GM13977 (cell line): ENCODE results near the gene DRC3.

Experiments
- DNase-seq: peaks from one replicate; pipeline ENCODE4 v3.0.0; 2012; ENCODE audit warnings: low spot score
- in situ Hi-C: fragments of 300-500 bp; cut with MboI; formaldehyde crosslinking; loops from one replicate; pipeline ENCODE4 v1.12.0; 2022; ENCODE audit warnings: low sequenced_read_pairs, low pct_unique_long_range_greater_than_20kb, mixed read lengths, inconsistent platforms; ENCODE audit not compliant: unreplicated experiment
- TF ChIP-seq, protein P1 (sequence below): IDR thresholded peaks from 2 replicates; pipeline ENCODE4 v1.5.1; 2012; ENCODE audit warnings: mild to moderate bottlenecking, control low read depth; ENCODE audit not compliant: insufficient read depth; ENCODE audit errors: extremely low read depth, missing control alignments

DRC3 gene

DNA sequence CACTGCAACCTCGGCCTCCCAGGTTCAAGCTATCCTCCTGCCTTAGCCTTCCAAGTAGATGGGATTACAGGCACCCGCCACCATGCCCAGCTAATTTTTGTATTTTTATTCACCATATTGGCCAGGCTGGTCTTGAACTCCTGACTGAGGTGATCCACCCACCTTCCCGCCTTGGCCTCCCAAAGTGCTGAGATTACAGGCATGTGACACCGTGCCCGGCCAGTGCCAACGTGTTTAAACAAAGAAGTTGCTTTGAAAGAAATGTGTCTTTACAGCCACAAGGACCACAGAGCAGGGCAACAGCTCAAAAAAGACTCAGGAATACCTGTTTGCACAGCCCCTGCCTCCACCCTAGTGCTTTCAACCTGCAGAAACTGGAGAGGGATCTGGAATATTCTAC is 41.3 kb downstream of the DRC3 start:
- in situ Hi-C loops, result no loop called here
- DNase-seq, result no peak
- TF ChIP-seq, protein P1, sequence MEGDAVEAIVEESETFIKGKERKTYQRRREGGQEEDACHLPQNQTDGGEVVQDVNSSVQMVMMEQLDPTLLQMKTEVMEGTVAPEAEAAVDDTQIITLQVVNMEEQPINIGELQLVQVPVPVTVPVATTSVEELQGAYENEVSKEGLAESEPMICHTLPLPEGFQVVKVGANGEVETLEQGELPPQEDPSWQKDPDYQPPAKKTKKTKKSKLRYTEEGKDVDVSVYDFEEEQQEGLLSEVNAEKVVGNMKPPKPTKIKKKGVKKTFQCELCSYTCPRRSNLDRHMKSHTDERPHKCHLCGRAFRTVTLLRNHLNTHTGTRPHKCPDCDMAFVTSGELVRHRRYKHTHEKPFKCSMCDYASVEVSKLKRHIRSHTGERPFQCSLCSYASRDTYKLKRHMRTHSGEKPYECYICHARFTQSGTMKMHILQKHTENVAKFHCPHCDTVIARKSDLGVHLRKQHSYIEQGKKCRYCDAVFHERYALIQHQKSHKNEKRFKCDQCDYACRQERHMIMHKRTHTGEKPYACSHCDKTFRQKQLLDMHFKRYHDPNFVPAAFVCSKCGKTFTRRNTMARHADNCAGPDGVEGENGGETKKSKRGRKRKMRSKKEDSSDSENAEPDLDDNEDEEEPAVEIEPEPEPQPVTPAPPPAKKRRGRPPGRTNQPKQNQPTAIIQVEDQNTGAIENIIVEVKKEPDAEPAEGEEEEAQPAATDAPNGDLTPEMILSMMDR, result no peak

DNA sequence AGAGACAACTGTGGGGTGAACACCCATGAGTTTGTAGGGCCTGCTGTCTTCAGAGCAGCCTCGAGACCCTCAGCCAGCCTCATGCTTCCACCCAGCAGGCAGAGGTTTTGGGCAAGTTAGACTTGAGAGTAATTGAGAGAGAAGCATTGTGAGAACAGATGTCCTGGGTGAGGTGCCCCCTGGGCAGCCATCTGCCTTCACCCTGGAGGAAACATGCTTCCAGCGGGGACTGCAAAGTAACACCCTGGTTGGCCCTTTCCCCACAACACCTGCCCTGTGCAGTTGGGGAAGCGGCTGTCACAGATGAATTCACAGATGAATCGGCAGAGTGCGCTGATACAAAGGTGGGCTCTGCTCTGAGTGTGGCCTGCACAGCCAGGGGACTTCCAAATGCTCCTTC is 42.9 kb downstream of the DRC3 start:
- TF ChIP-seq, protein P1, result no peak
- in situ Hi-C loops, result no loop called here
- DNase-seq, result no peak

DNA sequence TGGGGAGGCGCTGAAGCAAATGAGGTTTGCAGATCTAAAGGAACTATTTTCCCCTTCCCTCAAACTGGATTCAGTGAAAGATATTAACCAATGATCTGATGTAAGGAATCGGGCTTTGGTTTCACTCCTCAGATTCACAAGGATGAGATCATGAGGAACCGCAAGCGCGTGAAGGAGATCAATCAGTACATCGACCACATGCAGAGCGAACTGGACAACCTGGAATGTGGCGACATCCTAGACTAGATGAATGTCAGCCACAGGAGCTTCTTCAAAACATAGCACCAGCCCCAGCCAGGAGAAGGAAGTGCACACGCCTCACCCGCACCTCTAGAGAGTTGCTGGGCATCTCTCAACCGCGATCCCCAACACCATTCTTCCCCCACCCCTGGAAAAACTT is 43.8 kb downstream of the DRC3 start:
- in situ Hi-C loops, result no loop called here
- no peak for DNase-seq
- TF ChIP-seq, protein P1, result no peak

DNA sequence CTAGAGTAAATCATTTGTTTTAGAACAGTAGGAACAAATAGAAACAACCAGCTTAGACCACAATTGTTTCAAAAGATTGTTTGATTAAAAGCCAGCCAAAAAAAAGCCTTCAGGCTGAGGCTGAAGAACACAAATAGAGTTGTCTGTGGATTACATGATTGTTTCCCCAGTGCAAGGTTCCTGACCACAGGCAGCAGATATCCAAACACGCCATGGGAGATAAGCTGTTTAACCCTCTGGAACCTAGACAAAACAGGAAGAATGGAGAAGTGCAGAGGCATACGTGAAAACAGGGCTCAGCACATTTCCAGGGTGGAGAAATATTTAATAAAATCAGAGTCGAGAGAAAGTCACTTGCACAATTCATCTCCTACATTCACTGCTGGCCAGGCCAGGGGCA is 45.3 kb downstream of the DRC3 start:
- TF ChIP-seq, protein P1, result no peak
- no peak for DNase-seq
- in situ Hi-C loops, result no loop called here

DNA sequence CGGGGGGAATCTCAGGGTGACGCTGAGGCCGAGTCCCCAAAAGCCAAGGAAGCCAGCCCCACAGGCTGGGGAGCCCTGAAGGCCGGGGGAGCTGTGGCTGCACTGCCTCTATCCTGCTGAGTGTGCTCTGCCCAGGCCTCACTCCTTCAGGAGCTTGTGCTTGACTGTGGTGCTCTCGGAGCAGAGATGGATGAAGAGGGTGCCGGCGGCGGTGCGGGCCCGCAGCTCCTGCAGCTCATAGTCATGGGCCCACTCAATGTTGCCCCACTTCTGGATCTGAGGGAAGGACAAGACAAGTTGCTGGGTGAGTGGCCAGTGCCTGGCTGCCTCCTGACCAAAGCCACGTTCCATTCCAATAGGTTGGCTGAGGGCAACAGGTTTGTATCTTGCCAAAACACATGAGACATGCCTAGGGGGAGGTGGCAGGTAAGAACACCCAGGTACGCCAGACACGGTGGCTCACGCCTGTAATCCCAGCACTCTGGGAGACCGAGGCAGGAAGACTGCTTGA is 45.8 kb downstream of the DRC3 start:
- in situ Hi-C loops, result no loop called here
- no peak for DNase-seq
- TF ChIP-seq, protein P1, result no peak

DNA sequence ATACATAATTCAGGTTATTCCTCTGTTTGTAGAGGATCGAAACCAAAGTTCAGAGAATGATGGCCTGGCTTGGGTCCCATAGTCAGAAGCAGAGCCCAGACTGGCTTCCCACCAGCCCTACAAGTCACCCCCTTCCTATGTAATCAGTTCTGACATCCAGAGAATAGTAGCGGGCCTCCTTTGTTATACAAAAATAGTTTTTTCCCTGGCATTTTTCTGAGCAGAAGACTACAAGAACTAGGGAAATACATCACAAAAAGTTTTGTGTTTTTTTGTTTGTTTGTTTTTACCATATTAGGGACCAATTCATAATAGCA is 47.1 kb downstream of the DRC3 start:
- in situ Hi-C loops, result loop anchor here (10.0 kb wide), 1 partner anchor 345 kb away; no protein-coding TSS in a partner anchor
- no peak for DNase-seq
- TF ChIP-seq, protein P1, result no peak

DNA sequence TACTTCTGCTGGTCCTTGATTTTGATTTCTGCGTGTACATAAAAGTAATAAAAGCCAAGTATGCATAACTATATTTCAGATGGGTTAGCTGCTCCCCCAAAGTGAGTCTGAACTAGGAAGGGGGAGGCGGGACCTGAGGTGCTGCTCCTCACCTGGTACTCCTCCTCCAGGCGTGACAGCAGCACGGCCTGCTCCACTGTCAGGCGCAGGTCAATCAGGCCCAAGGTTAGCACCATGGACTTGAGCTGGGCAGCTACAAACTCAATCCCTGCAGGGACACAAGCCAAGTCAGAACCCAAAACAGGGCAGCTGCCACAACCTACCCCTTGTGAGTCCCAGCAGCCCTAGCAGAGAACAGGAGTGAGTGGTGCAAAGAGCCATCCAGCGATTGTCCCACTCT is 48.3 kb downstream of the DRC3 start:
- TF ChIP-seq, protein P1, result no peak
- no peak for DNase-seq
- in situ Hi-C loops, result loop anchor here (10.0 kb wide), 1 partner anchor 346 kb away; no protein-coding TSS in a partner anchor
